GM19438 (cell line): ENCODE measurements around the gene MAN1B1.

Experiments
- ATAC-seq: cut with Tn5 transposase; IDR thresholded peaks from one replicate; pipeline ENCODE4 v1.9.1; 2021; ENCODE audit warnings: low read depth; ENCODE audit not compliant: unreplicated experiment

The MAN1B1 gene

DNA sequence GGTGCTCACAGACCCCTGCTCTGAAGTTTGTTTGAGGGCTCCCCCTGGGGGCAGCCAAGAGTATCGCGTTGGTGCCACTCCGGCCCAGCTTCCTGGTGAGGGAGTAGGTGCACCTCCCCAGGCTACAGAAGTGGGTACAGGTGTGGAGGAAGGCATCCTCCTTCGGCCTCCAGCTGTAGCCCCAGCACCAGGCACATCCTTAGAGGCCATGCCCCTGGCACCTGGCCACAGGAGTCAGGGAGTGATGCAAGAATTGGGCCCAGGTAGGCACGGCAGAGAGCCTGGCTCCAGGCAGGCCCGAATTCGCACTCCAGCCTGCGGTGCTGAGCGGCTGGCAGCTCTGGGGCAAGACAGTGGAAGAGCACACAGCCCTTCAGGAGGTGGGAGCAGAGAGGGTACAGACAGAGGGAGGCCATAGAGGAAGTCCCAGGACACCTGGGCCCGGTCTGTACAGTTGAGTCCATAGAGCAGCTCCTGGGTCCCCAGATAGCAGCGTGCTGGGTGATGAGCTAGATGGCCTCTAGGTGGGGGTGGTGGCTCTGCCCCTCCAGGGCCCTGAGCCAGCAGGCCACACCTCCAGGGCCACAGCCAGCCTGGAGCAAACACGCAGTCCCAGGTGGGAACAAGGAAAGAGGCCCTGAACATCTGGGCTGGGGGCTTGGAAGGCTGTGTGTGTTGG is 18.8 kb upstream of the MAN1B1 start:
- ATAC-seq = peak; percentile 39

GRCh38 chr9:137068539-137069507 is 18.0 kb upstream of the MAN1B1 start:
- ATAC-seq = no peak

- ATAC-seq = no peak
These were observed 17.2 kb upstream of the MAN1B1 start for GRCh38 chr9:137069508-137070091.

GRCh38 chr9:137070201-137070905 is 16.4 kb upstream of the MAN1B1 start, which contains the start of gene SAPCD2:
Gene SAPCD2 (minus strand): TSS chr9:137070557. CDS start chr9:137070460, 97 bp downstream.
- peak; percentile 44 for ATAC-seq

- peak; percentile 20 for ATAC-seq
These were observed 15.9 kb upstream of the MAN1B1 start for GRCh38 chr9:137070906-137071275.

GRCh38 chr9:137071282-137071681 is 15.5 kb upstream of the MAN1B1 start:
- no peak for ATAC-seq

GRCh38 chr9:137073992-137074399 is 12.8 kb upstream of the MAN1B1 start:
- ATAC-seq = no peak

DNA sequence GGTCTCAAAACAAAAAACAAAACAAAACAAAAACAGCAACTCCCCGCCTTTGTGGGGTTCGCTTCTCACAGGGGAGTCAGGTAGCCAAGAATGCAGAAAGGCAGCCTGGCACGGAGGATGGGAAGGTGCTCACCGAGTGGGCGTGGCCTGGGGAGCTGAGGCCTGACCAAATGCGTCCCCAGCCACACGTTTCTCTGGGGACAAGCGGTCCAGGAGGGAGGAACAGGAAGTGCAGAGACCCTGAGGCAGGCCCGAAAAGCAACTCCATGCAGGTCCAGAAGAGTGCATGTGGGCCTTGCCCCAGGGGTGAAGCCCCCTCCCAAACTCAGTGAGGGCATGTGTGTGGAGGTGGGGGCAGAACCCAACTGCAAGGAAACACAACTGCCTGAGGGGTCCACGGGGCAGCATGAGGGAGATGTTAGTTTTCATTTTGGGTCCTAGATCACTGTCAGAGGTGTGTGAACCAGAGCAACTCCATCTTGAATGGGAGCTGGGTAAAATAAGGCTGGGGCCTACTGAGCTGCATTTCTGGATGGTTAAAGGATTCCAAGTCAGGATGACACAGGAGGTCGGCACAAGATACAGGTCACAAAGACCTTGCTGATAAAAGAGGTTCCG is 12.0 kb upstream of the MAN1B1 start:
- ATAC-seq = no peak

DNA sequence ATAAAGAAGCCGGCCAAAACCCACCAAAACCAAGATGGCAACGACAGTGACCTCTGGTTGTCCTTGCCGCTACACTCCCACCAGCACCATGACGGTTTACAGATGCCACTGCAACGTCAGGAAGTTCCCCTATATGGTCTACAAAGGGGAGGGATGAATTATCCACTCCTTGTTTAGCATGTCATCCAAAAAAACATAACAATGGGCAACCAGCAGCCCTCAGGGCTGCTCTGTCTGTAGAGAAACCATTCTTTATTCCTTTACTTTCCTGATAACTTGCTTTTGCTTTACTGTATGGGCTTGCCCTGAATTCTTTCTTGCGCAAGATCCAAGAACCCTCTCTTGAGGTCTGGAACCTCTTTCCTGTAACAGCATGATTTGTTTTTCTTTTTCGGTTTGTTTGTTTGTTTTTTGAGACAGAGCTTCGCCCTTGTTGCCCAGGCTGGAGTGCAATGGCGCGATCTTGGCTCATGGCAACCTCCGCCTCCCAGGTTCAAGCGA is 11.5 kb upstream of the MAN1B1 start:
- ATAC-seq = no peak

- ATAC-seq = no peak
These were observed 10.2 kb upstream of the MAN1B1 start for GRCh38 chr9:137076636-137077009.

DNA sequence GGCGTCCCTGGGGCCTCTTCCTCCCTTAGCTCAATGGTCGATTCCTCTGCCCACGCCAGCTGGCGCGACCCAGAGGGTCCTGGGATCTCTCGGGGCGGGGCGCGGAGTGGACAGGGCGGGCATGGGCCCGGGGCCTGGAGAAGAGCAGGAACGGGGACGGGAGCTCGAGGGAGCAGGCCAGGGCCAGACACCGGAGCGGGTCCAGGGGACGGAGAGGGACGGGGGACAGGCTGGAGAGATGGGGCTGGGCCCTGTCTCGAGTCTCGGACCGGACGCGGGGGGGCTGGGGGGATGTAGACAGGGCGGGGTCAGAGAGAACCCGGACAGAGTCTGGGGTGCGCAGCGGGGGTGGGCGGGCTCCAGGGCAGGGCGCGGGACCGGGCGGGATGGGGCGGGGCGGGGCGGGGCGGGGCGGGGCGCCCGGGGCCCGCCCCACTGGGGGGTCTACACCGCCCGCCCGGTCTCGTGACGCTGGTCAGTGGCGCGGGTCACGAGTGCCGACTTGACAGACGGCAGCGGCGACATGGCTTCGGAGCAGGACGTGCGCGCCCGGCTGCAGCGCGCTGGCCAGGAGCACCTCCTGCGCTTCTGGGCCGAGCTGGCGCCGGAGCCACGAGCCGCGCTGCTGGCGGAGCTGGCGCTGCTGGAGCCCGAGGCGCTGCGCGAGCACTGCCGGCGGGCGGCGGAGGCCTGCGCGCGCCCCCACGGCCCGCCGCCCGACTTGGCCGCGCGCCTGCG is 9.6 kb upstream of the MAN1B1 start, which contains the start of gene UAP1L1:
Gene UAP1L1 (plus strand): TSS at position 508 of the 738 bp plus-strand sequence. CDS start 16 bp downstream, at position 524.
- peak; percentile 42 for ATAC-seq

DNA sequence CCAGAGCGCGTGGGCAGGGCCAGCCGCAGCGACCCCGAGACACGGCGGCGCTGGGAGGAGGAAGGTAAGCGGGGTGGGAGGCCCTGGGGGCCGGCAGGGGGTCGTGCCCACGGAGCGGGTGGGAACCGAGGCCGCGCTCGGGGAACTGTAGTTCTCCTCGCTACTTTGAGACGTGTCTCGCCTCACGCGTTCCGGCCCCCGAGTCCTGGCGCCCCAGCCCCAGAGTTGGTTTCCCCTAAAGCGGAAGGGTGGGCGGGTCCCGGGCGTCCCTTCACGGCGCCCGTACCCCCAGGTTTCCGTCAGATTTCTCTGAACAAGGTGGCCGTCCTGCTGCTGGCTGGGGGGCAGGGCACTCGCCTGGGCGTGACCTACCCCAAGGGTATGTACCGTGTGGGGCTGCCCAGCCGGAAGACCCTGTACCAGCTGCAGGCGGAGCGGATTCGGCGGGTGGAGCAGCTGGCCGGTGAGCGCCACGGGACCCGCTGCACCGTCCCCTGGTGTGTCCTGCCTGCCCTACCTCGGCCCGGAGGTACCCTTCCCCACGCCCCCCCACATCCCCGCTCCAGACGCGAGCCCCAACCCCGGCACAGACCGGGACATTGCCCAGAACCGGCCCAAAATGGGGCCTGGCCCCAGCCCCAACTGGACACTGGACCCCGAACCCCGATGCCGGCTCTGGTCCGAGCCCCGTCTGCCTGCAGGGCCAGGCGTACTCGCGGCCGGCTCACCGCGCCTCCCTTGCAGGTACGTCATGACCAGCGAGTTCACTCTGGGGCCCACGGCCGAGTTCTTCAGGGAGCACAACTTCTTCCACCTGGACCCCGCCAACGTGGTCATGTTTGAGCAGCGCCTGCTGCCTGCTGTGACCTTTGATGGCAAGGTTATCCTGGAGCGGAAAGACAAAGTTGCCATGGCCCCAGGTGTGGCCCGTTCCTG is 8.8 kb upstream of the MAN1B1 start:
- ATAC-seq = no peak

DNA sequence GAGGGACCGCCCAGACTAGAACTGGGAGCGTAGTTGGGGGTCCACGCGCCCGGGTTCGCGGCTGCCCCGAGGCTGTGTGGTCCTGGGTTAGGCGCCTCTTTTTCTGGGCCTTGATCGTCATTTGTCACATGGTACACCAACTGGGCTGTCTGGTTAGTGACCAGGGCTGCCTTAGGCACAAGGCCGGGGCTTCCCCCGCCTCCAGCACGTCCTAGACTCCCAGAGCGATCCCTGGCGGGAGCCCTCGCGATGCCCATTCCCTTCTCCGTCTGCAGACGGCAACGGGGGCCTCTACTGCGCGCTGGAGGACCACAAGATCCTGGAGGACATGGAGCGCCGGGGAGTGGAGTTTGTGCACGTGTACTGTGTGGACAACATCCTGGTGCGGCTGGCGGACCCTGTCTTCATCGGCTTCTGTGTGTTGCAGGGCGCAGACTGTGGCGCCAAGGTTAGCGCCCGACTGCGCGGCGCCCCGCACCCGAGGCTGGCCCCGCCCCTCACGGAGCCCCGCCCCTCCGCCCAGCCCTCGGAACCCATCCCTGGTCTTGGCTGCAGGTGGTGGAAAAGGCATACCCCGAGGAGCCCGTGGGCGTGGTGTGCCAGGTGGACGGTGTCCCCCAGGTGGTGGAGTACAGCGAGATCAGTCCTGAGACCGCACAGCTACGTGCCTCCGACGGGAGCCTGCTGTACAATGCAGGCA is 7.9 kb upstream of the MAN1B1 start:
- no peak for ATAC-seq

GRCh38 chr9:137079401-137079787 is 7.4 kb upstream of the MAN1B1 start:
- no peak for ATAC-seq

DNA sequence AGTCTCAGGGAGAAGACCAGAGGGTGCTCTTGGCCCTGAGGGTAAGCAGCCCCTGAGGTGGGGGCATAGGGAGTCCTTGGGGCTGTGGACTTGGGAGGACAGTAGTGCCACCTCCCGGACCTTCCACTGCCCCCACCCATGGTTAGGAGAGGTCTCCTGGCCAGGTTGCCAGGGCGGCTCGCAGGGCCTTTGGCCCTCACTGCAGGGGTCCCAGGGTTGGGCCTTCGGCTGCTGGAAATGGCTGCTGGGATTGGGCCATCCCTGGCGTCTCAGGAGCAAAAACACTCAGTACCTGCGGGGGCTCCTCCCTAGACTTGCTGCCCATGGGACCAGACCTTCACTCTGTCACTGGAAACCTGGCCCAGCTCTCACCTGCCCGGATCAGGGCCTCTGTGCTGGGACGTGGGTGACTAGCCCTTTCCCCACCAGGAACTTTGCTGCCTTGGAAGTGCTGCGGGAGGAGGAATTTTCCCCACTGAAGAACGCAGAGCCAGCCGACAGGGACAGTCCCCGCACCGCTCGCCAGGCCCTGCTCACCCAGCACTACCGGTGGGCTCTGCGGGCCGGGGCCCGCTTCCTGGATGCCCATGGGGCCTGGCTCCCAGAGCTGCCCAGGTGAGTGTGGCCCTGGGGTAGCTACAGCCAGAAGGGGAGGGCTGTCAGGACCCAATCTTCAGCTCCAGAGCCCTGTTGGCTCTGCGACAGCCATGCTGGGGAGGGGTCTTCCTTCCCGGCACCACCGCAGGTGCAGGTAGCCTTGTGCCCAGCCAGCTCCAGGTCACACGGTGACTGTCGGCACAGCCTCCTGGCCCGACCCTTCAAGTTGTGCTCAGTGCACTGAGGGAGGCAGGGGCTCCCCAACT is 6.3 kb upstream of the MAN1B1 start:
- no peak for ATAC-seq

DNA sequence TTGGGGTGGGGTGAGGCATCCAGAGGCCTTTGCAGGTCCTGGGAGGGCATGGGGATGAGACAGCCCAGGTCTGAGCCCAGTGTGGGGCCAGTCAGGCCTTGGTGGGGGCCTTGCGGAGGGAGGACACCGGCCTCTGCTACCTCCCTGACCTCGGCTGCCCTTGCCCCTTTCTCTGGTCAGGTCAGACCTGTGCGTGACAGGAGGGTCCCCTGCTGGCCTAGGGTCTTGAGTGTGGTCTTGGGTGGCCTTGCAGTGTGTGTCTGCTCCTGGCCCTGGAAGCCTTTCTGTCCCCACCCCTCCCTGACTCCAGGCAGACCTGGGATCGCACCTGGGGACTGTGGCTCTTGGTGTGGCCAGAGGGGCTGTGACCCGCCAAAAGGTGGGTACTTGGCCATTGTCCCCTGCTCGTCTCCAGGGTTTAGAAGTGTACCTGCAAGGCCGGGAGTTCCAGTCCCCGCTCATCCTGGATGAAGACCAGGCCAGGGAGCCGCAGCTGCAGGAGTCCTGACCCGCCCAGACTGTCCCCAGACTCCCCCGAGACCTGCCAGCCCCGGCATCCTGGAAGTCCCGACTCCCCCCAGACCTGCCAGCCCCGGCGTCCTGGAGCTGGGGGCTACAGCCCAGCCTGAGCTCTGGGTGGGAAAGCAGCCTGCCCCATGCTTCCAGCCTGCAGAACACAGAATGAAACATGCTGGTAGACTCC is 4.4 kb upstream of the MAN1B1 start:
- ATAC-seq = no peak
